ENCODE measurements around the gene TIAM1.

DNA sequence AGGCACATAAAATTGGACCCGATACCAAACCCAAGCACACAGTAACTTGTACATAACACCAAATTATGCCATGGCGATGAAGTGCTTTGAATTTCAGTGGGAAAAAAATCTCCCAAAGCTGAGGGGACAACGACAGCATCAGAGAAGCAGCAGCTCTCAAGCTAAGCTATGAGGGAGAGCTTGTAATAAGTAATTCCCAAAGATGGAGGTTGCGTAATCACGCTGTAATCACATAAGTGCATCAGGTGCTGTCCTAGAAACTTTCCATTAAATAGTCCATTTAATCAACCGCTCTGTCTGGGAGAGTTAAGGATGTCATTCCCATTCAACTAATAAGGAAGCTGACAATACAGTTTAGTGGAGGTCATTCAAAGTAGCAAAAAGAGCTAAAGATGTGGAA is 268.2 kb downstream of the TIAM1 start:
- TF ChIP-seq, protein P1, sequence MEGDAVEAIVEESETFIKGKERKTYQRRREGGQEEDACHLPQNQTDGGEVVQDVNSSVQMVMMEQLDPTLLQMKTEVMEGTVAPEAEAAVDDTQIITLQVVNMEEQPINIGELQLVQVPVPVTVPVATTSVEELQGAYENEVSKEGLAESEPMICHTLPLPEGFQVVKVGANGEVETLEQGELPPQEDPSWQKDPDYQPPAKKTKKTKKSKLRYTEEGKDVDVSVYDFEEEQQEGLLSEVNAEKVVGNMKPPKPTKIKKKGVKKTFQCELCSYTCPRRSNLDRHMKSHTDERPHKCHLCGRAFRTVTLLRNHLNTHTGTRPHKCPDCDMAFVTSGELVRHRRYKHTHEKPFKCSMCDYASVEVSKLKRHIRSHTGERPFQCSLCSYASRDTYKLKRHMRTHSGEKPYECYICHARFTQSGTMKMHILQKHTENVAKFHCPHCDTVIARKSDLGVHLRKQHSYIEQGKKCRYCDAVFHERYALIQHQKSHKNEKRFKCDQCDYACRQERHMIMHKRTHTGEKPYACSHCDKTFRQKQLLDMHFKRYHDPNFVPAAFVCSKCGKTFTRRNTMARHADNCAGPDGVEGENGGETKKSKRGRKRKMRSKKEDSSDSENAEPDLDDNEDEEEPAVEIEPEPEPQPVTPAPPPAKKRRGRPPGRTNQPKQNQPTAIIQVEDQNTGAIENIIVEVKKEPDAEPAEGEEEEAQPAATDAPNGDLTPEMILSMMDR (IDR thresholded peaks at IDR 0.05): no peak
- TF ChIP-seq POLR2A (IDR thresholded peaks at IDR 0.05) (no peak), EP300 (IDR thresholded peaks at IDR 0.05) (no peak)
